ENCODE data around the gene EVPL. TPM values are rescaled to one million over a fixed set of nuclear protein-coding genes. Genes with fewer than 3 reads are reported as not detected.

Gene EVPL
- total RNA-seq, 1 experiment from 2014 or later = 36.4 TPM

DNA sequence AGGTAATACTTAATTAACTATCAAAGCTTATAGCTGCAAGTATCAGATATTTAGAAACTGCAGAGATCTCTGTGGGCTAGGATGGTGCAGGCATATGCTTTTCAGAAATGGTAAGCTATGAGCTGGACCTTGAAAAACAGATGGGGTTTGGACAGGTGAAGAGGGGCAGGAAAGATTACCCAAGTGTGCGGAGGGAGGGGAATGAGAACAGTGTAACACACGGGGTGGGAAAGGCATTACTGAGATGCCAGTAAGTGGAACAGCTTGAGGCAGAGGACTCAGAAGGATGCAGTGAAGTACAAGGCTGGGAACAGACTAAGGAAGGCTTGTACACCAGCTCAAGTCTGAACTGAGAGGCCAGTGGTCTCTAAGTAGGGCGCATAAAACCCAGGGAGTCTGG lies 22.1 kb upstream of the EVPL start:
- Histone ChIP-seq H3K27me3 (ENCODE audit: control insufficient read depth, insufficient read depth, low read length) (no peaks in the 10 kb centered on the region), H3K4me3 (ENCODE audit: low read depth in 2 of 2, low read length in 2 of 2) (no peak overlapping the region), H3K27ac (ENCODE audit: low read length) (no peak overlapping the region), H3K36me3 (ENCODE audit: control insufficient read depth, insufficient read depth, low read length) (peaks cover 17% of the 10 kb centered on the region; the same call in 1 of the 2 replicates), H3K9me3 (ENCODE audit: control insufficient read depth, insufficient read depth, low read depth, low read length) (no peaks in the 10 kb centered on the region), H3K4me1 (ENCODE audit: control insufficient read depth, insufficient read depth, low read length) (no peaks in the 10 kb centered on the region)
- ATAC-seq (no peak), DNase-seq (ENCODE audit: low read depth, low spot score) (no peak)
- no peak for TF ChIP-seq SIN3A (IDR thresholded peaks at IDR 0.05; ENCODE audit: borderline replicate concordance, insufficient read depth, low read depth, low read length)
- no peak for TF ChIP-seq CTCF (IDR thresholded peaks at IDR 0.05)
- no peak for TF ChIP-seq REST (IDR thresholded peaks at IDR 0.05; ENCODE audit: insufficient read depth in 1 of 2, low read depth in 2 of 2, low read length in 1 of 2)
- TF ChIP-seq TCF7L2 (IDR thresholded peaks at IDR 0.05; ENCODE audit: low read depth, low read length) = no peak
- TF ChIP-seq POLR2AphosphoS5 (IDR thresholded peaks at IDR 0.05; ENCODE audit: low read depth, low read length) = no peak
- in situ Hi-C loops (cut with HindIII; ENCODE audit: low pct_unique_long_range_greater_than_20kb, low sequenced_read_pairs) = no loop called here
- ChIA-PET POLR2A (no interaction called here), CTCF (no interaction called here)
- intact Hi-C loops (cut with micrococcal nuclease; ENCODE audit: unreplicated experiment) = no loop called here
- BruUV-seq (replicated peaks) = no TSS peak

DNA sequence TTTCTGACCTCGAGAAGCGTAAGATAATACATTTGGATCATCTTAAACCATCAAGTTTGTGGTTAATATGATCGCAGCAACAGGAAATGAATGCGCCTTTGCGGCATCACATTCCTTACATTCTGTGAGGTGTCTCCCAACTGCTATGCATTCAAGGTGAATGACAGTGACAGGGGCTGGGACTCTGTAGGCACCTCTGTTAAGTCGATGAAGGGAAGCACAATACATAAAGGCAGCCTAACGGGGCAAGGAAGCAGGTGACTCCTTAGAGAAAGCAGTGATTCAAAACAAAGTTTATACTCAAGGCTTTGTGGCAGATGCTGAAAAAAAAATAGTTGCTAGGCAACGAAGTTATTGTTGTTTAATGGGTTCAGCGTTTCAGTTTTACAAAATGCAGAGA lies 21.6 kb upstream of the EVPL start:
- 0 out of 2 replicates have a peak, but pooled peaks have one; percentile 55 for ATAC-seq
- no TSS peak for BruUV-seq (replicated peaks)
- H3K9me3 ChIP-seq (ENCODE audit: control insufficient read depth, insufficient read depth, low read depth, low read length) = no peaks in the 10 kb centered on the region
- no peak overlapping the region for H3K27ac ChIP-seq (ENCODE audit: low read length)
- TF ChIP-seq CTCF (IDR thresholded peaks at IDR 0.05) (no peak), SIN3A (IDR thresholded peaks at IDR 0.05; ENCODE audit: borderline replicate concordance, insufficient read depth, low read depth, low read length) (no peak), TCF7L2 (IDR thresholded peaks at IDR 0.05; ENCODE audit: low read depth, low read length) (no peak), REST (IDR thresholded peaks at IDR 0.05; ENCODE audit: insufficient read depth in 1 of 2, low read depth in 2 of 2, low read length in 1 of 2) (no peak), POLR2AphosphoS5 (IDR thresholded peaks at IDR 0.05; ENCODE audit: low read depth, low read length) (no peak)
- H3K36me3 ChIP-seq (ENCODE audit: control insufficient read depth, insufficient read depth, low read length) = peaks cover 20% of the 10 kb centered on the region; the same call in 1 of the 2 replicates
- H3K4me1 ChIP-seq (ENCODE audit: control insufficient read depth, insufficient read depth, low read length) = no peaks in the 10 kb centered on the region
- intact Hi-C loops (cut with micrococcal nuclease; ENCODE audit: unreplicated experiment) (no loop called here), in situ Hi-C loops (cut with HindIII; ENCODE audit: low pct_unique_long_range_greater_than_20kb, low sequenced_read_pairs) (no loop called here)
- DNase-seq (ENCODE audit: low read depth, low spot score) = no peak
- ChIA-PET CTCF (no interaction called here), POLR2A (interaction anchor here (0.5 kb wide), 1 partner anchor 322 kb away, joined by 3 read pairs; no protein-coding TSS in a partner anchor)
- H3K4me3 ChIP-seq (ENCODE audit: low read depth in 2 of 2, low read length in 2 of 2) = no peak overlapping the region
- H3K27me3 ChIP-seq (ENCODE audit: control insufficient read depth, insufficient read depth, low read length) = no peaks in the 10 kb centered on the region
